ENCODE results near the gene CD2. TPM values are rescaled to one million over a fixed set of nuclear protein-coding genes. Genes with fewer than 3 reads are reported as not detected.

CD2 gene
- total RNA-seq, 1 experiment from 2014 or later = not detected

DNA sequence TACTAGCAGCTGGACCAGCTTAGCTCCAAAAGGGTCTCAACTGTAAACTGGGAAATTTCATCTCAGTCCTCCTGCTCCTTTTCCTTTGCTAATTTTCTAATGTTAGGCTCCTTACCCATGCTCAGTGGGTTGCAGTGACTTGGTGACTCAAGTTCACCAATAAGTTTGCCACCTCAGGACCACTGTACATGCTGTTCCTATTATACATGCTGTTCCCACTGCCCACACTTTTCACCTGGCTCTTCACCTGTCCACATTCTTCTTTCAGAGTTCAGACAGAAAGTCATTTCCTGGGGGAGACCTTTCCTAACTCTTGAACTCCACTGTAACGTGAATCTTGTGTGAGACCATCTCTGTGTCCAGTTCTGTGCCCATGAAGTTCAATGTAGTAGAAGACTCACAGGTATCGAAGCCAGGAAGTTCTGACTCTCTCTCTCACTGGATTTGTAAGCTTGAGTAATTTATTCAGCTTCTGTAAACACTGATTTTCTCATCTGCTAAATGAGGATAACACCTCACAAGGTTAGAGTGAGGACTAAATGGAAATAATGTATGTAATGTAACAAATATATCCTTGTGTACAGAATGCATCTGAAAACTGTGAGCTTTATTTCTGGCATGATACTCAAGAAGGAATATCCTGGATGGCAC is 17.9 kb downstream of the CD2 start:
- DNase-seq (ENCODE audit: extremely low read depth, low read depth) = no peak

DNA sequence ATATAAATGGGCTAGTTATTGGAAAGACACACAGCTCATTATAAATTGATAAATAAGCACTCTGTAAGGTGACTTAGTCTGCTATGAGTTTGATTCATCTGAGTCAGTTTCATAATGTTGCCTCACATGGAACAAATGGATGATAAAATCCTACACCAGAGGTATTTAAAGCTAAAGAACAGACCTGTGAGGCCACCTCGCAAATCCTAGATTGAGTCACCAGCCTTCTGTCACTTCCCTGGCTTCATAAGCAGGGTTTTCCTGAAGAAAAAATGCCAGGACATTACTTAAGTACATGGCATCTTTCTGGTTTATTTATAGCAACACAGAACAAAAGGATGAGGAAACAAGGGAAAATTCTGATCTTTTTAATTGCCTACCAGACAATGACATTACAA is 18.4 kb downstream of the CD2 start:
- DNase-seq (ENCODE audit: extremely low read depth, low read depth) = no peak

DNA sequence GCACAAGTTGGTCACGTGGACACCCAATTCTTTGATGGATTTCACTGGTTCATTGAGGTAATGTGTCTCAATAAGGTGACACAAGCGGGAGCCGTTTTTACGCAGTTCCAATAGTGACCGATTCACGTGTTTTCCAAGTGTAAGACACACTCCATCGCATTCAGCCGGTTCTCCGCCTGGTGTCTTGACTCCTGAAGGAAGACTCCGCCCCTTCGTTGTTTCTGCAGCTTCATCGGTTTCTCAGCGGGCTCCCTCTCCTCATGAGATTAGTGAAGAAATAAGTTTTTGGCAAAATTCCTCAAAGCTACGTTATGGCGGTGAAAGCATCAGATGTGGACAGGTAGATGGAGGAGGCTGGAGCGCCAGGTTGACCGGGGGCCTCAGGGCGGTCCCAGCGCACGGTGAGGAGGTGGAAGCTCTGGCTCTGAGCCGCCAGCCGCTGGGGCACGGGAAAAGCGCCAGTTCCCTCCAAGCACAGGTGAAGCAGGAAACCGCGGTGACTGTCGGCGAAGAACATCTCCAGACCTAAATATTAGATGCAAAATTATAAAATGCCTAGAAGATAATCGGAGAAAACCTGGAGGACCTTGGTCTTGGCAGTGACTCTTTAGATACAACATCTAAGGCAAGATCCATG is 21.0 kb downstream of the CD2 start:
- DNase-seq (ENCODE audit: extremely low read depth, low read depth) = no peak

DNA sequence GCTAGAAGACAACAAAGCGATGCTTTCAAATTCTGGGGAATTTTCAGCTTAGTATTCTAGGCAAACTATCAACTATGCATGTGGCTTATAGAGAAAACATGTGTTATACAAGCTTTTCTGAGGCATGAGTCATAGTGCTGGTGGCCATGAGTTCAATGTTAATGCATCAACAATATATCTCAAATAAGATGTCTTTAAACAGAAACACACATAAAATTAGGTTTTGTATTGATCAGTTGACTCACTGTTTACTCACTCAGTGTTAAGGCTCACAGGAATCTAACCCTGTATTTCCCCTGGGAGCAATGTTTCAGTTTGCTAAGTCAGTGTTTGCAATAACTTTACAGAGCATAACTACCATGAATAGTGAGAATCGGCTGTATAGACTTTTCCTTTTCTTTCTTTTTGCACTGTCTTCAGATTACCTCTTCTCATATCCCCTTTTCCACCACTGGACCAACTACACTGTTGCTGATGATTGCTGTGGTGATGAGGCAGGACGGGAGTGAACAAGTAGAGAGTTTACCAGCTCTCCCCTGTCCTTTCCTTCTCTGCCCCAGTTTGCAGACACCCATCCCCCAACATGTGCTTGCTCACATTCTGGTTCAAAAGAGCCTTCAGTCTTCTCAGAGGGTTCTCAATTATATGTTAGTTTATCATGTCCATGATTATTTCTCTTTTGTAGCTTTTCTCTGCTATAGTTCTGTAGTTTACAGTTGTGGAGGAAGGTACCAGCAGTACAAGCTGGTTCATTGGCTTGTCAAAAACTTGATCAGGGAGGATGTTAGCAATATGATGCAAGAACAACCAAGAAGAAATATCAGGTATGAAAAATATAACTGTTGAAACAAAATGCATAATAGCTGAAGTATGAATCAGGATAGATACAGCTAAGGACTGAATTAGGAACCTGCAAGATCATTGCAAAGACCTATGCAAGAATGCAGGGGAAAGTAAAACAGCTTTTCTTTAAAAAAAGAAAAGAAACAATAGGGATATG is 23.9 kb downstream of the CD2 start:
- DNase-seq (ENCODE audit: extremely low read depth, low read depth) = peak; percentile 5

DNA sequence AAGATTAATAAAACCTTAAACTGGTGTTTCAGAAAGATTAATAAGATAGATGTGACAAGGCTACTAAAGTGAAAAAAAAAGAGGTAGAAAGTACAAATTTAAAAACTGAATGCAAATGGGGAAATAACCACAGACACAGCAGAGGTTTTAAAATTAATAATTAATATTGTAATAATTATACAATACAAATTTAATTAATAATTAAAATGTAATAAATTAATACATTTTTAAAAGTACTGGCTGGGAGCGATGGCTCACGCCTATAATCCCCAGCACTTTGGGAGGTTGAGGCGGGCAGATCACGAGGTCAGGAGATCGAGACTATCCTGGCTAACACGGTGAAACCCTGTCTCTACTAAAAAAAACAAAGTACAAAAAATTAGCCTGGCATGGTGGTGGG is 26.8 kb downstream of the CD2 start:
- no peak for DNase-seq (ENCODE audit: extremely low read depth, low read depth)

DNA sequence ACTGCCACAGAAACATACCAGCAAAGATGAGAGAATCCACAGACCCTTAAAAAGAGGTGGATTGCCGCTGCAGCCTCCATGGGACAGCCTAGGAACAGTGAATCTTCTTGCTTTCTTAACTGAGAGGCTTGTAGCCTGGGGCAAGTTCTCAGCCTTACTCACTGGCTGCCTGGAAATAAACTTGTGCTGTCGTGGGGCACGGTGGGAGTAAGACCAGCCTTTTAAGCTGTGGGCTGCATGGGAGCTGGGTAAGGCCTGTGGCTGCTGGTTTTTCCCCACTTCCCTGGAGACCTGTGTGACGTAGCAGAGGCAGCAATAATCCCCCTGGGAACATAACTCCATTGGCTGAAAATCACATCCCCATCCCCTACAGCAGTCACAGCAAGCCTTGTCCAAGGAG is 30.8 kb downstream of the CD2 start:
- DNase-seq (ENCODE audit: extremely low read depth, low read depth) = no peak

DNA sequence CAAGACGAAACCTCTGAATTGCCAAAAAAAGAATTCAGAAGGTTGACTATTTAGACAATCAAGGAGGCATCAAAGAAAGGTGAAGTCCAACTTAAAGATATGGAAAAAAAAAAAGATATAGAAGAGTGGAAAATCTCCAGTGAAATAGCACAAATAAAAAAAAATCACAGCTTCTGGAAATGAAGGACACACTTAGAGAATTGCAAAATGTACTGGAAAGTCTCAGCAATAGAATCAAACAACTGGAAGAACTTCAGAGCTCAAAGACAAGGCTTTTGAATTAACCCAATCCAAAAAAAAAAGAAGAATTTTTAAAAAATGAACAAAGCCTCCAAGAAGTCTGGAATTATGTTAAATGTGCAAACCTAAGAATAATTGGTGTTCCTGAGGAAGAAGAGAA is 31.8 kb downstream of the CD2 start:
- DNase-seq (ENCODE audit: extremely low read depth, low read depth) = no peak

DNA sequence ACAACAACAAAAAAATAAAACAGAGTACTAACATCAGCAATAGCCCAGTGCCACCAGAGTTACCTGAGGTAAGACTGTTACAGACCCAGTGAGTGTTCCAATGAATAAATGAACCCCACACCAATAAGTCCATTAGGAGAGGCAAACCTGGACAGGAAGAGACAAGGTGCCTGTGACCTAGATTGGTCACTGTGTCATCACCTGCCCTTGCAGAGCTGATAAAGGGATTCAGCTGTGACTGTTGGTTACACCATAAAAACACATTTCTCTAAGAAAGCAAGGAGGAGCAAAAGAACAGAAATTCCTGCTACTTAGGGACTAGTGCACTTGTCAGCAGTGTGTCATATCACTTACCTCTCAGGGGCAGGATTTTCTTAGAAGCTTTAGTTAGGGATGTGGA is 37.5 kb downstream of the CD2 start:
- no peak for DNase-seq (ENCODE audit: extremely low read depth, low read depth)

DNA sequence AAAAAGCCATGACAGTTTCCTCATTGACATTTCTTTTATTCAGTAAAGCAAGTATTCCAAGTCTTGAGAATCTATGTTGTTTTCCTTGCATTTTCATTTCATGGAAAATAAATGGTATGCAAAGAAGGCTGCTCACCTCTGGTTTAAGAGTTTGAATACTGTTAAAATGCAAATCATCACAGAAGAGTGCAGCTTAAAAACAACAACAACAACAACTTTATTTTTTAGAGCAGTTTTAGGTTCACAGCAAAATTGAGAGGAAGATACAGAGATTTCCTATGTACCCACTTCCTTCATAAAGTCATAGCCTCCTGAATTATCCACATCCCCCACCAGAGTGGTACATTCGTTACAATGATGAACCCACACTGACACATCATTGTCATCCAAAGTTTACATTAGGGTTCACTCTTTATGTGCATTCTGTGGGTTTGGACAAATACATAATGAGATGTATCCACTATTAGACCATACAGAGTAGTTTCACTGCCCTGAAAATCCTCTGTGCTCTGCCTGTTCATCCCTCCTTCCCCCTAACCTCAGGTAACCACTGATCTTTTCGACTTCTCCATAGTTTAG is 39.2 kb downstream of the CD2 start:
- DNase-seq (ENCODE audit: extremely low read depth, low read depth) = no peak

DNA sequence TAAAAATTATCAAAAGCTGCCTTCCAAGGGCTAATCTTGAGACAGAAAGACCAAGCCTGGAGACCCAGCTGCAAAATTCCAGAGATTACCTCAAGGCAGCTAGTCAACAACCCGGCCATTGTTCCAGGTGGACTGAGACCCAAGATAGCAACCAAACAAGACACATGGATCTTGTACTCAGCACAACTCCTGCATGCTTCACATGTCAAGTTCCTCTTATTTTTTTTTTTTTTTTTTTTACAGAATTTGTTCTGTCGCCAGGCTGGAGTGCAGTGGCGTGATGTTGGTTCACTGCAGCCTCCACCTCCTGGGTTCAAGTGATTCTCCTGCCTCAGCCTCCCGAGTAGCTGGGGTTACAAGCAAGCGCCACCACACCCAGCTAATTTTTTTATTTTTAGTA is 40.1 kb downstream of the CD2 start:
- no peak for DNase-seq (ENCODE audit: extremely low read depth, low read depth)

DNA sequence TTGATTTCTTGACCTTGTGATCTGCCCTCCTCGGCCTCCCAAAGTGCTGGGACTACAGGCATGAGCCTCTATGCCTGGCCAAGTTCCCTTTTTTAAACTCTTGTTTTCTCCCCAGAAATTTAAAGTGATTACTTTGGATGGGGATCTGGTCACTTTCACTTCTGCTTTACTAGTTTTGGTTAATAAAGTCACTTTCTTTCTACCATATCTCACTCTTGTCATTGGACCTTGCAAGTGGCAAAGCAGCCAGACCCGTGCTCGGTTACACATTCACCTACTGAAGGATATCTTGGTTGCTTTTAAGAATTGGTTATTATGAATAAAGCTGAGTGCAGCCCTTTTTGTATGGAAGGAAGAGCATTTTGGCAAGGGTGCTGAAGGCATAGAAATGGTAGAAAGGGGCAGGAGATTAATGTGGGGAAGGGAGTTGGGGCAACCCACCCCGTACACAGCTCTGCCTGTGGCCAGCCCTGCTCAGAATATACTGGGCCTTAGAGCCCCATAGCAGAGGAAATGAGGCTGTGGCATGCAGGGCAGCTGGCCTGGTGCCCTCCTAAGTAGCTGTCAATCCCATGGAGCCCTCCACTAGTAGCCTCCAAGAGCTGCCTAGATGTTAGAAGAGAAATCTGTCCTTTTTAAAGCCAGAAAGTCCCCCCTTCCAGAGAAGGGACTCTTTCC is 40.7 kb downstream of the CD2 start:
- no peak for DNase-seq (ENCODE audit: extremely low read depth, low read depth)

DNA sequence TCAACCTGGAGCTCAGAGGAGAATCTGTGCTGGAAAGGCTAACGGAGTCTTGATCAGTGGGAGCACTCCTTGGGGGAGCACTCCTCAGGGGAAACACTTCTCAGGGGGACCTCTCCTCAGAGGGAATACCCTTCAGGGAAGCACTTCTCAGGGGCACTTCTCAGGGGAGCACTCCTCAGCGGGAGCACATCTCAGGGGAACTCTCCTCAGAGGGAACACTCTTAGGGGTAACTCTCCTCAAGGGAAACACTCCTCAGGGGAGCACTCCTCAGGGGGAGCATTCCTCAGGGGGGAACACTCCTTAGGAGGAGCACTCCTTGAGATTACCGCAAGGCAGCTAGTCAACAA is 41.2 kb downstream of the CD2 start:
- no peak for DNase-seq (ENCODE audit: extremely low read depth, low read depth)

DNA sequence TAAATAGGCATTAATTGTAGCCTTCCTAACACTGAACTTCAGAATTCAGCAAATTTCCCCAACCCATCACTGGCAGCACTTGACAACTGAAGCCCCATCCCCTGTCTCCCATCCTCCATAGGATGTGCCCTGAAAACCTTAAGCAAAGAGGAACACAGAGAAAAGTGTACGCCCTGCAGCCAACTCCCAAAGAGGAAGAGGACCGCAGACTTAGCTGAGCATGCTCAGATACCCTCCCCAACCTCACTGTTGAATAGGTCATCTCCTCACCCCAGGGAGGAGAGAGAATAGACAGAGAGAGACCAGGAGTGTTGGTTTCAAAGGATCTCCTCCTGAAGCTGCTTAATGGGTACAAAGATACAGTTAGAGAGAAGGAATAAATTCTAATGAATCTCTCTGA is 50.5 kb downstream of the CD2 start:
- DNase-seq (ENCODE audit: extremely low read depth, low read depth) = no peak

DNA sequence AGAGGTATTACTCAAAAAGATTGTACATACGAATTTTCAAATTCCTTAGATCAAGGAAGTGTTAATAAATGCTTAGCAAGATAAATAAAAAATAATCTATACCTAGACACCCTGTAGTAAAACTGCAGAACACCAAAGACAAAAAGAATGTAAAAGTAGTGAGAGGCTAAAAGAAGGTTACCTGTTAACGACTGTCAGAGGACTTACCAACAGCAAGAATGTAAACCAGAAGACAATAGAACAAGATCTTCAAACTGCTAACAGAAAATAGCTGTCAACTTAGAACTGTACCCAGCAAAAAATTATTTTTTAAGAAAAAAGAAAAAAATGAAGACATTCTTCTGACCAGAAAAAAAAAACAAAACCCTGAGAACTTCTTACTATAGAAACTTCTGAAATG is 51.2 kb downstream of the CD2 start:
- DNase-seq (ENCODE audit: extremely low read depth, low read depth) = no peak

DNA sequence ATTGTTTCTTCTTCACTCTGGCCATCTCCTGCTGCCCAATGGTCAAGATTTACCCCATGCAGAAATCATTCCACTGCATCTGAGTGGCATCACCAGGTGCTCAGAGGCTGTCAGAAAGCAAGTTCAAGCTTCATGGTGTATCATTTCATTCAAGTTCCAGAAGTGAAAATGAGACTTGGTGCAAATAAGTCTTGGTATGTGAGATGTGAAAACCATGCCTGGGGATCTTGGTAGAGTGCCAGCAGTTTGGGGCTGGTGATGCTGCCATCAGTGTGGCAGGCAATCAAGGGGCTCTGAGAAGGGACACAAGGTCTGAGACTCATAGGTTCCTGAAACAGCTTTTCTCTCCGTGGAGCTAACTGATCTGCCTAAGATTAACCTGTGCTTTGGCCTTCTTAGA is 52.0 kb downstream of the CD2 start:
- no peak for DNase-seq (ENCODE audit: extremely low read depth, low read depth)

DNA sequence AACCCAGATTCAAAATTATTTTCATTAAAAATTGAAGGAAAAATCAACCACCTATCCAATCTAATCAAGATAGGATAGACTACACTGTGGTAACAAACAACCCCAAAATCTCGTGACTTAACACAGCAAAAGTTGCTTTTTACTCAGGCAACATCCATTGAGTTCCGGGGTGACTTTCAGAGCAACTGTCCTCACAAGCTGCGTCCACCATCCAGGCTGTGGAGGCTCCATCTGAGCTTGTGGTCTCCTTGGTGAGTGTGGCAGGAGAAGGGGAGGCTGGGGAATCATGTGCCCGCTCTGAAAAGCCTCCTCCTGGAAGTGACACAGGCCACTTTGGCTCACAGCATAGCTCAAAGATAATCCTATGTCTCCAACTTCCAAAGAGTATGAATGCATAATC is 52.4 kb downstream of the CD2 start:
- no peak for DNase-seq (ENCODE audit: extremely low read depth, low read depth)

DNA sequence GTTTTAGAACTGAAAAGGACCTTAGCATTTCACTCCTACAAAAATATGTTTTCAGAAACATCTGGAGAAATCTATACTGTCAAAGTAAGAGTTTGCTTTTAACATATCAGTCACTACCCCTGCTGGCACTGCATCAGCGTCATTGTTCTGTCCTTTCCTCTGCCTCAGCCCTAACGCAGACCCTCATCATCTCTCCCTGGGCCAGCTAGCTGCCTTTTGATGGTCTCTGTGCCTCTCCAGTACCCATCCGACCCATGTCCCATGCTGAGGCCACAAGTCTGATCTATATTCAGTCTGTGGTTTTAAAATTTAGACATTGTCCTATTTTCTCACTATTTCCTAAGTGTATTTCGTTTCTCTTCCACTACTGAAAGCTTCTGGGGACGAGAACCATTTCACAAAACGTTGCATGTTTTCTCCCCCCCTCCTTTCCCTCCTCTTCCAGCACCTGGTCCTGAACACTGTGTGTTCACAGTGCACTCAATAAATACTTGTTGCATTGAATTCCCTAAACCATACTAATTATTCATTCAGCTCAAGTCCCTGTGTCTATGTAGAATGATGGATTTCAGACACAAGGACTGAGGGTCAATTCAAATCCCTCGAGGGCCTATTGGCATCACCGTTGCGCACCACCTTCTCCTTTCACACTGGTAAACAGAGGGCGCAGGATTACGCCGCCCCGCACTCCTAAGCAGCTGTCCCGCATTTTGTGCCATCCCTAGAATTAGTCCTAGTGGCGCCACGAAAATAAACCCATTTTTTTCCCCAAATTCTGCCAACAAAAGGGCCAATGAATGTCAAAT is 53.4 kb downstream of the CD2 start:
- DNase-seq (ENCODE audit: extremely low read depth, low read depth) = no peak

DNA sequence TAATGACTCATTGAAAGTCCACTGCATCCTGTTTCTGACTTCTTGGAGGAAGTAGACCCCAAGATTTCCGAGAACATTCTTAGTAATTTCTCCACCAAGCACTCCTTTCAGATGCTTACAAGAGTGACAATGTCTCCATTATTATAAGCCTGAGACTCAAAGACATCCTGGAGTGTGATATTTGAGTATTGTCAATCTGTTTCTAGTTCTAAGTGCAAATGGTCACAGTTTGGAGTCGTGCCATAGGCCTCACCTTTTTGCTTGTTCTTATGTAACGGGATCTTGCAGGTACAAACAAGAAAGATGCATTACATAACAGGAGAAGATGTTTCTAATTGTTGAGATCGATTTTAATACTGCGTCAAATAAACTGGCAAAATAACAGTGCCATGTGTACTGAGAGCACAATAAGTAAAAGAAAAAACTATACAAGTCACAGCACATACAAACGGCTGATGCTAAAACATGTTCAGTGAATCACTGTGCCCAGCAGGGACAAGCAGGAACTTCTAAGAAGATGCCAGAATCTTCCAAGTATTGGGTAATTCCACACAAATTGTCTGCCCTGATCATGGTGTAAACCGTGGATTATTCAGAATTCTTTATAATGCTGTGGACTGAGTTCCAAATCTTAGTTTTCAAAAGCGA is 54.1 kb downstream of the CD2 start:
- no peak for DNase-seq (ENCODE audit: extremely low read depth, low read depth)

DNA sequence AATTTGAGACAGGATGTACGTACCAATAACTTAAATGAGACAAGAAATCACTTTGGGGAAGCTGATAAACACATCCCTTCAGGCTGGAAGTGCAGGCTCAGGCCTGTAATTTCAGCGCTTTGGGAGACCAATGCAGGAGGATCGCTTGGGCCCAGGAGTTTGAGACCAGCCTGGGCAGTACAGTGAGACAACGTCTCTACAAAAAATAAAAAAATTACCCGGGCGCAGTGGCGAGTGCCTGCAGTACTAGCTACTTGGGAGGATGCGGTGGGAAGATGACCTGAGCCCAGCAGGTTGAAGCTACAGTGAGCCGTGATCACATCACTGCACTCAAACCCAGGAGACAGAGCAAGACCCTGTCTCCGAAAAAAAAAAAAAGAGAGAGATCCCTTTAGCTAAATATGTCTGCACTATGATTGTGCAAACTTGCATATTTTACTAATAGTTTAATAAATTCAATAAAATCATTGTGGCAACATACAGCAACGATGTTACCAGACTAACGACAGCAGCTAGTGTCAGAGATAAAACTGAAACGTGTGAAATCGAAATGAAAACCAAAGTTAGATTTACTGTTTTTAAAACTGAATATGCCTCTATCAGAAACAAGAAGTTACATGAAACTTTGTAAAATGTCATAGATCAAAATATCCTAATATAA is 54.7 kb downstream of the CD2 start:
- DNase-seq (ENCODE audit: extremely low read depth, low read depth) = no peak

All from NCI-H460 (cell line).